ENCODE data around the gene EGFR.
A peak's percentile ranks its signal among the peaks of the same experiment; 100 is the strongest.

The EGFR gene

DNA sequence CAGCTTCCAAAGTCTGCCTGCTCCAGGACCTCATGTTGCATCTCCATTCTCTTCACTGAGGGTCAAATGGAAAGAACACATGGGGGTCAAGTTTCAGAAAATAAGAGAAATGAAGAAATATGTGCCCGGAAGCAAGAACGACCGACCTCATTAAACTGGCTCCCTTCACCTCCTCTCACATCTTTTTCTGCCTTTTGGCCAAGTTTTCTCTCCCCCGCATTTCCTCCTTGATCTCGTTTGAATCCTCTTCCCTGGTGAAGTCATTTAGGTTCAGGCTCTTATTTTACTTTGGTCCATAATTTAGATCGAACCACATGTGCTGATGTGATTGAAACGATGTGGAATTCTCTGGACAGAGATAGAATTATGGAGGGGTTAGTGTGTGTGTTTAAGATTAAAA lies 44.2 kb downstream of the EGFR start:
- no peak for DNase-seq (ENCODE audit: low spot score)

DNA sequence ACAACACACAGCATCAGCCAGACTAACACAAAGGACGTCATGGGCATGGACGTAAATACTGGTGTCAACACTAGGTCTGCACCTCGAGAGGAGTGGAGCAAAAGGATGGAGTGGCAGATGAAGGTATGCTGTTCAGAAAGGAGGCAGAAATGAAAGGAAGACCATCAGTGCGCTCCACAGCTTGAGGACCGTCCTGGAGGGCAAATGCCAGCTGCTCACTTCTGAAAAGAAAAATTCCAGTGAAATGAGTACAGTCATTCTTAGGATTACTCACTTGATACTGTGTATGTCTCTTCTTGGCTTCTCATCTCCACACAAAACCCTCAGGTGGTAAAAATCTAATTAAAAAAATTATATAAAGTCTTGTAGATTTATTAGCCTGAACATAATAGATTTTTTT lies 44.8 kb downstream of the EGFR start:
- no peak for DNase-seq (ENCODE audit: low spot score)

DNA sequence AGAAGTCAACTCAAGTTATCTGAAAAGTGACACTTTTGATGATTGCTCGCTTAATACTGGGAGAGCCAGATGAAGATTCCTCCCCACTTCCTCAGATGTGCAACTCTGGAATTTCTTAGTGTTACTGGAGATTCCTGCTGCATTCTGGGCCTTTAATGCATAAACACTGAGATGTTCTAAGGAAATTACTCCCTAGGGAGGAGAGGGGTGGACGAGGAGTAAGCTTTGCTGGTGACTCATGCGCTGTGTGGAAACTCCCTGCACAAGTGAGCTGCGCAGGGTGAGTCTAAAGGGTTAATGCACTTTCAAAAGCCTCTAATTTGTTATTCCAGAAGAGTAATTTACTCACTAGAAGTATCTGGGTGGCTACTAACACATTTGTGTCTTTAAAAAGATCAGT lies 46.3 kb downstream of the EGFR start:
- DNase-seq (ENCODE audit: low spot score) = no peak

DNA sequence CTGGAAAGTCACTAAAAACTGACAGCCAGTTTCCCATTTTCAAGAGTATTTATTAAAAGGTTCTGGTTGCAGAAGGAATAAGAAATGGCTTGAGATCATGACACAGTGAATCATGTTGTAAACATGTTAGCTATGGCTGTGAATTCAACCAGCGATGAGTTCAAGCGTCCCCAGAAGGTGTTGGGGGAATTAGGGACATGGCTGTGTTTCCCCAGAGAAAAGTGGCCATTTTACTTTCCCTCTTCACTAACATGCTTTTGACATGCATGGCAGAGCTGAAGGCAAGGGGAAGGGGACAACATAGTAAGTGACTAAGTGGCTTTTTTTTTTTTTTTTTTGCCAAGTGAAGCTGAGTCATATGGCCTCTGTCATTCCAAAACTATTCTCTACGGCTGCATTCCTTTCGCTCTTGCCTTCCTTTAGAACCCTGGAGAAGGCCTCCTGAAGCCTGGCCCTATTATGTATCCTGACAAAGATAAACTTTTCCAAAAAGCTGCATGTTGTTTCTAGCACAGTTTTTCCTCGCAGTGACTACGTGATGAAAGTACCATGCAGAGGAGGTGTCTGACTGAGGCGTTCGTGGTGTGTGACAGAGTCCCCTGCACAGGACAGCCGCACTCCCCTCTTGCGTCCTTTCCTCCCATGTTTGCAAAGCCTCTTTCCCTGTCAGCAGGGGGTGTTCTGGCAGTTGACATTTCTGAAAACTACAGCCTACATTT lies 46.9 kb downstream of the EGFR start:
- DNase-seq (ENCODE audit: low spot score) = no peak

DNA sequence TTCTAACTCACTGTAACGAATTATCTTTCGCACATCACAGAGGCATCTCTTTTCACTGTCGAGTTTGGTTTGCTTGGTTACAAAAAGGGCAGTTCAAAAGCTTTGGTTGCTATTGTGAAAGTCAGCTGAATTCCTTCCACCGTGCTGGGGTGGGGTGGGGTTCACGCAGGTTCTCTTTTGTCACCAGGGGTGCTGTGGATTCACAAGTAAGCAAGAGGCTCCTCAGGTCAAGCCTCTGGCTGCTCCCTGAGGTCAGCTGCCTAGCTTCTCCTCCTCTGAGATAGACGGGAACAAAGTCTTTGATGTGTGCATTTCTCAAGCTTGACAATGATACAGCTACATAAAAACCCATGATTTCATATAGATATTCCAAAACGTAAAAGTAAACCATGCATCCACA lies 47.7 kb downstream of the EGFR start:
- DNase-seq (ENCODE audit: low spot score) = no peak

DNA sequence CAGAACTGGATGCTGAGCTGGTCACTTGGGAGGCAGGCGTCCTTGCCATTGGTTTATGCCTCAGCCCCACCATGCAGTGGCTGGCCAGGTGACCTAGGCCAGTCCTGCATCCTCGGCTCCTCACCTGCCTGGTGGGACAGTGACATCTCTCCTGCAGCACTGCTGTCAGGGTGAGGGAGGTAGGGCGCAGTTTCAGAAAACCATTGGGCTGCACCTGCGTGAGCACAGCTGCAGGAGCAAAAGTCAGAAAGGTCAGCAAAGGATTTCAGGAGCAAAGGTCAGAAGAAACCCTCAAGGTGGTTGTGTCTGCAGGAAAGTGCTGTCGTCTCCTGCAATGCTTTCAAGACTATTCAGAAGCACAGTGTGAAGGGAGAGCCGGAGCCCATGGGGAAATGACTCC lies 48.1 kb downstream of the EGFR start:
- no peak for DNase-seq (ENCODE audit: low spot score)

DNA sequence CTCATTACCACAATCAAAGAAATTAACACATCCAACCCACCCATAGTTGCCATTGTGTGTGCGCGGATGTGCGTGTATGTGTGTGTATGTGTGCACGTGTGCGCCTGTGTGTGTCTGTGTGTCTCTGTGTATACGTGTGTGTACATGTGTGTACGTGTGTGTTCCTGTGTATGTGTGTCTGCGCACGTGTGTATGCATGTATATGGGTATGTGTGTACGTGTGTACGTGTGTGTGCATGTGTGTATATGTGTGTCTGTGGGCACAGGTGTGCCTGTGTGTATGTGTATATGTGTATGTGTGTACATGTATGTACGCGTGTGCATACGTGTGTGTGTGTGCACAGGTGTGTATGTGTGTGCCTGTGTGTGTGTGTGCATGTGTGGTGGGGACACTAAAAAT lies 48.9 kb downstream of the EGFR start:
- DNase-seq (ENCODE audit: low spot score) = no peak

DNA sequence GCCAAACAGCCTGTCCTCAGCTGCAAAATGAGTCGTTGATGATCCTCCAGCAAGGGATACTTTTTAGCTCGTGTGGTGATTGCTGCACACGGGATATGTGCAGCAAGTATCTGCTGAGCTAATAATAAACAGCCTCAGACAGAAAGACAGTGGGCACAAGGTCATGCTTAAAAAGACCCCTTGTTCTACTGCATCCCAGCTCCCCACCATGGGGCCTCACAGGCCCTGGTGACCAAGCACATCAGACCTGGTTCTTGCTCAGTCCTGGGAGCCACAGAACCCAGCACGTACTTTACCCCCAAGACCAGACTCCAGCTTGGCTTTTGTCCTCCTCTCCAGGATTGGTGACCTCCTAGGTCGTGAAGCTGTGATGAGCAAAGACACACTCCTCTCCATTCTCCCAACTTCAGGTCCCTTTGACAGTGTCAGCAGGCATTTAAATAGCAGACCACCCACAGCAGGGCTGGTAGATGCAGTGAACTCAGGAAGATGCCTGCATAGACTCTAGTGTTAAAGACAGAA lies 50.5 kb downstream of the EGFR start:
- DNase-seq (ENCODE audit: low spot score) = no peak

DNA sequence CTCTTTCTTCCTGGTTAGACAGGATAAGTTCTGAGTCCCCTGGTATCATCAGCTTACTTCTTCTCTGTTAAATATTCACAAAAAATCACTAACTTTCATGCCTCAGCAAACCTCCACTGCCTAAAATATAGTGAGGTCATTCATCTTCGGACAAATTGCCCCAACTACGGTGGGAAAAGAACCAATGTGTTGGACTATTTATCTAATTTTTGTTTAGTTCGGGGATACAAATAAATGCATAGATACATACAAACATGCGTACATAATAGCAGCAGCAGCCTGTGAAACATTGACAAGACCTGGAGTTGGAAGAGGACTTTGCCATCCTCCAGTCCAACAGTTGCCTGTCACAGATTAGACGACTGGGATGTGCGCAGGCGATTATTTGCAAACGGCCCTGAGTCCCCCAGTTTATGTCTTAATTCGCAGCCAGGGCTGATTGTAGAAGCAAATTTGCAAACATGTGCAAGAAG lies 51.5 kb downstream of the EGFR start:
- DNase-seq (ENCODE audit: low spot score) = no peak

DNA sequence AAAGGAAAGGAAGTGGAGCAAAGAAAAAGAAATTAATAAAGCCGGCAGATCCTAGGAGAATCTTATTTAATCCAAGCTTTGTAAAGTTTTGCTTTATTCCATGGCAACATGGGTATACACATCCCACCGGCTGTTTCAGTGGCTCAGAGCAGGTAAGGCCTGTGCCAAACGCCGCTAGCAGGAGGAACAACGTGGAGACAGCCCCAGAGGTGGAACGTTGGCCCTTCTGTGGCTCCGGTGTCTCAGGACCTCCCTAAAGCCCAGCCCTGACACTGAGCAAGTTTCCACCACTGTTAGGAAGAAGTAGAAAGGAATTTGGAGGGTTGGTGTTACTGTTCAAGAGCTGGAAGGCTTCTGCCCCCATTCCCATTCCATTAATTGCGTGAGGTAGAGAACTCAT lies 52.0 kb downstream of the EGFR start:
- no peak for DNase-seq (ENCODE audit: low spot score)

DNA sequence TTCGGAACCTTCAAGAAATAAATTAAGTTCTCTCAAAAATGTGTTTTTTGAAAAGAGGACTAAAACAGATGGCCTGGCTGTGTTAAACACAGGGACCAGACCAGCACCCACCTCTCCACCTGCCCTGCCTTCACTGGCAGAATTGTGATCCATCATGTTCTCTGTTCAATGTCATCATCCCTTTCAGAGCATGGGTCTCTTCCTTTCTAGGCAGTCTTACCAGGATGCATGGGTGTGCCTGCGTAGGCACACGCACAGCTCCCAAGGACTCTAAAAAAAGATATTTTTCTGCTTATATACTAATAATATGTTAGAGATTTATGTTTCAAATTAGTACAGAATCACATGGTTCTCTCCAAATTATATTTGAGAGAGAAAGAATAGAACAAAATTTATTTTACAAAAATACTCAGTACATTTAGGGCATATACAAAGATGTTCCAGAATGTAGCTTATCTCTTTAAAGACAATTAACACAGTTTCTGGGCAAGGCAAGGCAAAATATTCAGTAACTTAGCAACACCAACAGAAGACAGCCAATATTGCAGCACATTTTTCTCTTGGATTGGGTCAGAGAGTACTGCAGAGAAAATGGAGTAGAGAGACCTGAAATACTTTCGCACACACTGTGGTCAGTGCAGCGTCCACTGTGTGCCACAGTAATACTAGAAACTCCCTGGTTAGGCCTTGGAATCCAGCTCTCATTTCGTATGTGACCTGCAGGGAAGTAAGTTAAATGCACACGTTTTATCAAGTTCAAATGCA lies 52.8 kb downstream of the EGFR start:
- DNase-seq (ENCODE audit: low spot score) = no peak

DNA sequence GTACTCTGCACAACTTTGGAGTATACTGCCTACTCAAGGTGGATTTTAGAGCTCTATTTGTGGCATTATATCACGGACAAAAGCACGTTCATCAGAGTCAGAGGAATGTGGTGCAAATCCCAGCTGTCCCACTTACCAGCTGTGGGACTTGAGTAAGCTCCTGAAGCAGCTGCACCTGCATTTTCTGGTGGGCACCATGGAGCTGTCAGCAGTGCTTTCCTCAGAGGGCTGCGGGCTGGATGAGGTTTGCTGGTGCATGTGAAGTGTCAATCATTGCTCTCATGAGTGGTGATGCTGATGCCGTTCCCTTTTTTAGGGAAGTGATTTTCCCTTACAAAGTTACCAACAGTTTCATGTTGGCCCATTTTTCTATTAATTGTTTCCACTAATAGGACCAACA lies 53.4 kb downstream of the EGFR start:
- DNase-seq (ENCODE audit: low spot score) = no peak

DNA sequence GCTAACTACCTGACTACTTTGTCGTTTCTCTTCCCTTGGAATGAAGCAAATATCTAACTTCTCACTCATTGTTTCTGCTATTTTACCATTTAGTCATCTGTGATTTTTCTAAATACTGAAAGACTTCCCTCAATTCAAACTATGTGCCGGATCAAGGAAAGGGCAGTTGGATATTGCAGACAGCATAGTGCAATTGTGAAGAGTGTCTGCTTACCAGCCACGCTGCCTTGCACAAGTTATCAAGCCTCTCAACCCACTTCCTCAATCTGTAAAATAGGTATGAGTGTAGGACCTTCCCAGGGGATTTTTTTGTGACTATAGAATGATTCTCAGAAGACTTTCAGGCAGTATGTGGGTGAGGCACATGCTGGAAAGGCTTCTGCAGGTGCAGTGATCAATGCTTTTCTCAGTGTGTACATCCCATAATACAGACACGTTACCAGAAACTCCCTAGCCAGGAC lies 54.3 kb downstream of the EGFR start:
- DNase-seq (ENCODE audit: low spot score) = no peak

DNA sequence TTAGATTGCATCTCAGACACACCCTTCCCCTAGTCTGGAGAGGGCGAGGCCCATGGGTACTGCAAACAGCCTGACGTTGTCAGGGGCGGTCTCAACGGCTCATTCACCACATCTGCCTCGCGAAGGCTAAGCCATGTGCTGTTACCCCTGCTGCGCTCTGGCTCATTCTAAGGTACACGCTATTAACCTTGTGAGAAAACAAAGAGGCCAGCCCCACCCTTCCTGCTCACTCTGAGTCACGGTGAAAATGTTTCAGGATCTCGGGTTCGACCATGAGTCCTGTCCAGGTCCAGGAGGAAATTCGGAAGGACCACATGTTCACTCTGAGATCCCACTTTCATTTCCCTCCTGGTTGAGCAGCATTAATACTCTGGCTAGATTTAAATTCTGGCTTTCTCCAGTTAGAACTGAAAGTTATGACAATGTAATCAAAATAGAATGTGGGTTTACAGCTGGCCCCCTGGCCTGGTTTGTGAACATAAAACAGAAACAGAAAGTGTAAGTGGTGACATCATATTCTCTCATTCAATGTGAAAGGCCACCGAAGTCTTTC lies 55.2 kb downstream of the EGFR start:
- DNase-seq (ENCODE audit: low spot score) = peak; percentile 62

DNA sequence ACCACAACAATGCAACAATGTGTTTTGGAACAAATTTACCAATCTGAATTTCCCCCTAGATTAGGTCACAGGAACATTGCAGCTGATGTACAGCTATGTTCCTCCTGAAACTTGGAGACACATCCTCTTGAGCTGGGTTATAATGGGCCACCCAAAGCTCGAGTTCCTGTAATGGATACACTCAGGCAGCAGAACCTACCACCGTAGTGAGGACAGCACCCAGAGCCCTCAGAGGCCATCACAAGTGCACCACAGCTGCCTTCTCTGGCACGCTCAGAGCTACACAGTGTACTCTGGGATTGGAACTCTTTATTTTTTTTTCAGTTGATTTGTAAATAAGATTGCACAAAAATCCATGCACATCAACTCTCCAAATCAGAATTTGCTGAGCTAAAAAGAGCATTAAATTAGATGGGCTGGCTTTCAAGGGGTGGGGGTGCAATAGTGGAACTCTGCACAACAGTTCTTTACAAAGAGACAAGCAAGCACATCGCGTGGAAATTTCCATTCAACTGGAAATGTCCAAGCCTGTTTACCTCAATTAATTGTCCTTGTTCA lies 56.7 kb downstream of the EGFR start:
- DNase-seq (ENCODE audit: low spot score) = no peak

DNA sequence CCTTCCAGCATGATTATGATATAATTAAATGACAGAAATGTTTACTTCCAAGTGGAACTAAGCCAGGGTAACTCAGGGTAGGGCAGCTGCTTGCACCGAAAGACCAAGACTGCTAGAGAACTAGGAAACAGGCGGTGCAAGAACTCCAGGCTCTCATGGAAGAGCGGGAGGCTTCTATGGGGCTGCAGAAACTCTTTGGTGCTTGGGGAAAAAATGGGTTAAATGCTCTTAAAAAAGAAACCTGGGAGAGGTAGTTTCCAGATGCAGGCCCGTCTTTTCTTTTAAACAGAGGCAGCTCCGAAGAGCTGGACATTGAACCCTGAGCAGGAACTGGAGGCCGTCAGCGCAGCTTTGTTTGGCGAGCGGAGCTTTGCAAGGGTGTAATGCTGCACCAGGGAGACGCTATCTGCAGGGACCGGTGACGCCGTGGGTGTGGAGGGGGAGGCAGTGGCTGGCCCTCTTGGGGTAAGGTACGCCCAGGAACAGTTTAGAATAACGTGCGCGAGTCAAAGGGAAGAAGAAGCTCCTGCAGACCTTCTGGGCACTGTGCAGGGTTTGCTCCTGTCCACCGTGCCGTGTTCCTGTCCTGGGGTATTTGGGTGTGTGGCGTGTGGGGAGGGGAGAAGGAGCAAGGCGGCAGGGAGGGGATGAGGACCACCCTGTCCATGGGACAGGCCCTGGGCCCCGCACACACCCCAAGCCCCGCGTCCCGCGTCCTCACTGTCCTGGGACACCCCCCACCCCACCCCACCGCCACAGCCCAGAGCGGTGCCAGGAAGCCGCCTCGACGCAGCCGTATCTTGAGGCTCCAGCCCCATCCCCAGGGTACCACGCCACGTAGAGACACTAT lies 59.0 kb downstream of the EGFR start:
- no peak for DNase-seq (ENCODE audit: low spot score)

DNA sequence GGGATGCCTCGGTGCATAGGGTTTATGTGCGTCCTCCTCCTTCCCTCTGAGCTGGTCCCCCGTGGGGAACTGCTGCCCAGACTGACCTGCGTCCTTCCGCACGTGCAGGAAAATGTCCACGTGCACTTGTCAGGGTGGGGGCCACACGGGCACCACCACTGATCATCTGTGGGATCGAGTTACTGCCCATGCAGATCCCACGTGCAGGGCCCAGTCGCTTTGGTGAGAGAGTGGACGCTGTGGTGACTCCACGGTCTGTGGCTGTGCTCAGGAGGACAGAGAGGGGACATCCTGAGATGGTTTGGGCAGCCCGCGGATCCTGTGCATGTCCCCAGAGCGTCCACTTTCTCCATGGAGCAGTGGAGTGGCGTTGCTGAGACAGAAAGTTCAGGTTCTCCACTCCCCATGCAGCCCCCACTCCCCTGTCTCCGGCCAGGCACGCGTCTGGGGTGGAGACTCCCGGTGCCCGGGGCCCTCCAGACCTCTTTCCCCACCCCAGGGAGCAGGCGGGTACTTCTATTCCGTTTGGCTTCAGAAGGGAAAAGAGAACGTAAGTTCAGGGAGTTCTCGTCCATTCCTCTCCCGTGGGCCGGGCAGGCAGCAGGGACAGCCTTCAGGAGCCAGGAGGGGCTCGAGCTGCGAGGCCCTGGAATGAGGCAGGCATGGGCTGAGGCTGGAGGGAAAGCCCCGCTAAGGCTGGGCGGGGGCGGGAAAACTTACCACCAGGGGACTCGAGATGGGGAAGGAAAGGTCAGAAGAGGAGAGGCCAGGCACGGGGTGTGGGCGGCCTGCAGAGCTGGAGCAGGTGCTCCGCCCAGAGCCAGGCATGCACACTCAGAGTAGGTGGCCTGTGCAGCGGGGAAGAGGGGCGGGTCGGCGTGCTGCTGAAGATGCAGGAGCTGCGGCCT lies 59.9 kb downstream of the EGFR start:
- DNase-seq (ENCODE audit: low spot score) = no peak

DNA sequence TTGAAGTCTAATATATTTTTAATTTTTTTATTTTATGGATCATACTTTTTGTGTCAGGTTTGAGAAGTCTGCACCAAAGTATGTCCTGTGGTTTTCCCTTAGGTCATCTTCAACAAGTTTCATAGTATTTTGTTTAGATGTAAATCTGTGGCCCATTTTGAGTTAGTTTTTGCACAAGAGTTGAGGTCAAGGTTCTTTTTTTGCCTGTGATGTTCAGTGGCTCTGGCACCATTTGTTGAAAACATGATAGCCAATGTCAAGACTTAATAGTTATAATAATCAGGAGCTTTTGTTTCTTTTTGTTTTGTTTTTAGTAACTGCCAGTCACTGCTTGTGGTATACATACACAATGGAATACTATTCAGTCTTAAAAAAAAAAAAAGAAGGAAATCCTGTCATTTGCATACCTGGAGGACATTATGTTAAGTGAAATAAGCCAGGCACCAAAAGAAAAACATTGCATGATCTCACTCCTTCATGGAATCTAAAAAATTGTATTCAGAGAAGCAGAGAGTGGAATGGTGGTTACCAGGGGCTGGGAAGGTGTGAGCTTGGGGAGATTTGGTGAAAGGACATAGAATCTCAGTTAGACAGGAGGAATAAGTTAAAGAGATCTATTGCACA lies 61.3 kb downstream of the EGFR start:
- DNase-seq (ENCODE audit: low spot score) = no peak

DNA sequence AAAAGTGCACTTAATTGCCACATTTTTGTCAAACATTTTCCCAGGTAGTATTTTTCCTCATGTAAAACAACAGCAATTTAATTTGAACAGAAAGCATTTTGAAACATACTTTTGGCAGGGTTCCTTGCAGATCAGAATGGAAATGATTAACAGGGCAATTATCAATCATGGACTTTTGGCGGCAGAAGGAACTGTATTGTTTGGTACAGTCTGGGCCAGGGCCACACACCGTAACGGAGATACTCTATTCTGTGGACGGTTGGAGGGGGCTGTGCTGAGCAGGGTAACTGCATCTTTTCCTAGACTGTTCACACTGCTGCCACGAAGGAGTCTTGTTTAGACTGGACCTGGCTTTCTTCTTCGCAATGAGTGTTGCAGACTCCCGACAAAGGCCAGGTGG lies 62.3 kb downstream of the EGFR start:
- no peak for DNase-seq (ENCODE audit: low spot score)
